ENCODE results near the gene KRT78.

Gene KRT78

GRCh38 chr12:52847335-52848102 lies 1.3 kb downstream of the KRT78 start:
- no peak overlapping the region for H3K4me3 ChIP-seq (ENCODE audit: control insufficient read depth, low read depth, low read length)
- no peak for TF ChIP-seq CTCF (conservative IDR thresholded peaks at IDR 0.05; ENCODE audit: control insufficient read depth, insufficient read depth, low read depth, low read length)
- DNase-seq (ENCODE audit: low read depth) = peak; percentile 14

- TF ChIP-seq CTCF (conservative IDR thresholded peaks at IDR 0.05; ENCODE audit: control insufficient read depth, insufficient read depth, low read depth, low read length) = no peak
- no peak overlapping the region for H3K4me3 ChIP-seq (ENCODE audit: control insufficient read depth, low read depth, low read length)
- DNase-seq (ENCODE audit: low read depth) = no peak
Observed at GRCh38 chr12:52846356-52846970, 2.3 kb downstream of the KRT78 start.

GRCh38 chr12:52845946-52846345 lies 2.8 kb downstream of the KRT78 start:
- no peak overlapping the region for H3K4me3 ChIP-seq (ENCODE audit: control insufficient read depth, low read depth, low read length)
- no peak for TF ChIP-seq CTCF (conservative IDR thresholded peaks at IDR 0.05; ENCODE audit: control insufficient read depth, insufficient read depth, low read depth, low read length)
- no peak for DNase-seq (ENCODE audit: low read depth)

GRCh38 chr12:52844386-52844785 lies 4.4 kb downstream of the KRT78 start:
- no peak for DNase-seq (ENCODE audit: low read depth)

DNA sequence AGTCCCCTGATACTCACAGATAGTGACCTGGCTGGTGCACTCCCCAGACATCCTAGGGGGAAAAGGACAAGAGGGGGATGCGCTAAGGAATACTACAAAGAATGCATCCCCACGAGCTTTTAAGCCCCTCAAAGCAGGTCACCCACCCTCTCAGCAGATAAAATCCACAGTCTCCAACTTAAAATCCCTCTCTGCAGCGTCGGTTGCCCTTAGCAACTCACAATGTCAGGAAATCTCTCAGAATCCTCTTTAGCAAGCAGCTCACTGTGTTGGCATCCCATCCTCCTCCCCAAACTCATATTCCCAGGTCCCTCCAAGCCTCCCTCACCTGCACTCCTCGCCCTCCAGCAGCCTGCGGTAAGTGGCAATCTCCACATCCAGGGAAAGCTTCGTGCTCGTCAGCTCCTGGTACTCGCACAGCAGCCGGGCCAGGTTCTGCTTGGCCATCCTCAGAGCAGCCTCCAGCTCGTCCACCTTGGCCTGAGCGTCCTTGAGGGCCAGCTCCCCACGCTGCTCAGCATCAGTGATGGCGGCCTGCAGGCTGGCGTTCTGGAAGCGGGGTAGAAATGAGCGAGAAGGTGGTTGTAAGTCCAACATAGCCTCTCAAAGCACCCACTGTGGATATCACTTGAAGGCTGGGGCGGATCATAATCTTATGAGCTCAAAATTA lies 9.2 kb downstream of the KRT78 start:
- TF ChIP-seq CTCF (conservative IDR thresholded peaks at IDR 0.05; ENCODE audit: control insufficient read depth, insufficient read depth, low read depth, low read length) = no peak
- DNase-seq (ENCODE audit: low read depth) = no peak
- no peak overlapping the region for H3K4me3 ChIP-seq (ENCODE audit: control insufficient read depth, low read depth, low read length)

More at GRCh38 chr12:52844386-52844785, 4.4 kb downstream of the KRT78 start:
- H3K4me3 ChIP-seq (ENCODE audit: control insufficient read depth, low read depth, low read length) = no peak overlapping the region
- TF ChIP-seq CTCF (conservative IDR thresholded peaks at IDR 0.05; ENCODE audit: control insufficient read depth, insufficient read depth, low read depth, low read length) = no peak

DNA sequence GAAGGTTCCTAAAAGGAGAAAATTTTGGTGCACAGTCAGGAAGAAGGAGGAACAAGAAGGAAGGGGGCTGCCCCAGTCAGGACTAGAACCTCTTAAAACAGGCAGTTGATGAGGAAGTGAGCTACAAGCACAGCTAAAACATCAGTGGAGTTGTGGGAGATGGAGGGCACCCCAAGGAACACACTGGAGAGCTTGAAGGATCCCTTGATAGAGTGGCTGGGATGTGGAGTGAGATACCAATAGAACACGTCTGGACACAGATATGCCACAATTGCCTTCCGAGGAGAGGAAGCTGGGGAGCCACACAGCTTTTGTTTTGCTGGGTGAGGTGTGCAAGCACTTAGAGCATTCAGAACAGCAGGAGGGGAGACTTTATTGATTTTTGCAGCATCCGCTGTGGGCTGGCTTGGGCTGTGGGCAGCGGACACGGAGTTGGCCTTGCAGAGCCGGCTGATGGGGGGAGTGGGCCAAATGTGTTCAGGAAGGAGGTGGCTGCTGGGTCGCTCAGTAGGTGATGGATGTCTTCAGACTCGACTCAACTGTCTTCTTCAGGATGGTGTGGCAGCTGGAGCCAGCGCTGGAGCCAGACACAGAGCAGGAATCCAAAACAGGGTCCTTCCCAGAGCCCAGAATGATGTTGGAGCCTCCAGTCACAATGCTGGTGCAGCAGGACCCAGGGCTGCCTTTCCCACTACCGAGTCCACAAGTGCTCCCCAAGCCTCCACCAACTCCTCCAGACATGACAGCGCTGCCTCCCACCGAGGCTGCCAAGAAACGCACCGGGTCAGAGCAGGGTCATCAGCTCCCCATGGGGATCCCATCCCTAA lies 10.0 kb downstream of the KRT78 start:
- no peak for TF ChIP-seq CTCF (conservative IDR thresholded peaks at IDR 0.05; ENCODE audit: control insufficient read depth, insufficient read depth, low read depth, low read length)
- H3K4me3 ChIP-seq (ENCODE audit: control insufficient read depth, low read depth, low read length) = no peak overlapping the region
- no peak for DNase-seq (ENCODE audit: low read depth)

Data from fibroblast of mammary gland (primary cell).